ENCODE data around the gene RHOB. TPM values are rescaled to one million over a fixed set of nuclear protein-coding genes. Genes with fewer than 3 reads are reported as not detected.

Gene RHOB
- total and polyA plus RNA-seq, 4 donors: 82.6 to 634 (median 160) TPM

DNA sequence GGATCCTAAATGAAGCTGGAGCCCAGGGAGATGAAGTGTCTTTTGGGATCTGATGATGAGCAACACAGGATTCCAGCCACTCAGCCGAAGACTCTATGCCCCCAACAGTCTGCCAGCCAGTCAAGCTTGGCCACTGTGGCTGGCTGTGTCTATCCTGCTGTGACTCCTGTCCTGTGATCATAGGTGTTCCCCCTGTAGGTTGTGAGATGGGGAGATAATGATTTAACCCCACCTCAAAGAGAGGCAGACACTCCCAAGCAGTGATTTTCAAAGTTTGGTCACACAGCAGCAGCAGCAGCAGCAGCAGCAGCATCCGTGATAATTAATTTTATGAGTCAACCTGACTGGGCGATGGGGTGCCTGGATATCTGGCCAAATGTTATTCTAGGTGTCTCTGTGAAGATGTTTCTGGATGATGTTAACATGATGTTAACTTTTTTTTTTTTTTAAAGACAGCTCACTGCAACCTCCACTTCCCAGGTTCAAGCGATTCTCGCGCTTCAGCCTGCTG is 21.4 kb upstream of the RHOB start:
- Histone ChIP-seq H3K9ac (ENCODE audit: low read depth in 1 of 2, low read length in 2 of 2) (no peak overlapping the region), H3K27ac (ENCODE audit: low read depth in 1 of 2, low read length in 2 of 2) (no peak overlapping the region), H3K36me3 (ENCODE audit: control insufficient read depth in 4 of 4, insufficient read depth in 3 of 4, low read depth in 1 of 4, low read length in 3 of 4) (no peaks in the 10 kb centered on the region), H3K27me3 (ENCODE audit: control insufficient read depth in 4 of 4, insufficient read depth in 4 of 4, low read length in 3 of 4) (no peaks in the 10 kb centered on the region), H3K4me1 (ENCODE audit: control insufficient read depth in 4 of 4, insufficient read depth in 4 of 4, low read length in 3 of 4) (peaks cover 9 to 22% (median 16%) of the 10 kb centered on the region in 4 donors), H3K9me3 (ENCODE audit: control insufficient read depth in 4 of 4, low read length in 3 of 4) (no peaks in the 10 kb centered on the region), H3K4me3 (ENCODE audit: low read depth in 1 of 3, low read length in 3 of 3) (no peak overlapping the region)
- TF ChIP-seq ATF3 (IDR thresholded peaks at IDR 0.05): no peak
- no peak for TF ChIP-seq RXRA (IDR thresholded peaks at IDR 0.05)
- no peak for TF ChIP-seq TAF1 (conservative IDR thresholded peaks at IDR 0.05)
- no peak for TF ChIP-seq HNF4A (conservative IDR thresholded peaks at IDR 0.05)
- TF ChIP-seq ZBTB33 (IDR thresholded peaks at IDR 0.05): no peak
- no peak for TF ChIP-seq MAX (IDR thresholded peaks at IDR 0.05)
- TF ChIP-seq, protein P1, sequence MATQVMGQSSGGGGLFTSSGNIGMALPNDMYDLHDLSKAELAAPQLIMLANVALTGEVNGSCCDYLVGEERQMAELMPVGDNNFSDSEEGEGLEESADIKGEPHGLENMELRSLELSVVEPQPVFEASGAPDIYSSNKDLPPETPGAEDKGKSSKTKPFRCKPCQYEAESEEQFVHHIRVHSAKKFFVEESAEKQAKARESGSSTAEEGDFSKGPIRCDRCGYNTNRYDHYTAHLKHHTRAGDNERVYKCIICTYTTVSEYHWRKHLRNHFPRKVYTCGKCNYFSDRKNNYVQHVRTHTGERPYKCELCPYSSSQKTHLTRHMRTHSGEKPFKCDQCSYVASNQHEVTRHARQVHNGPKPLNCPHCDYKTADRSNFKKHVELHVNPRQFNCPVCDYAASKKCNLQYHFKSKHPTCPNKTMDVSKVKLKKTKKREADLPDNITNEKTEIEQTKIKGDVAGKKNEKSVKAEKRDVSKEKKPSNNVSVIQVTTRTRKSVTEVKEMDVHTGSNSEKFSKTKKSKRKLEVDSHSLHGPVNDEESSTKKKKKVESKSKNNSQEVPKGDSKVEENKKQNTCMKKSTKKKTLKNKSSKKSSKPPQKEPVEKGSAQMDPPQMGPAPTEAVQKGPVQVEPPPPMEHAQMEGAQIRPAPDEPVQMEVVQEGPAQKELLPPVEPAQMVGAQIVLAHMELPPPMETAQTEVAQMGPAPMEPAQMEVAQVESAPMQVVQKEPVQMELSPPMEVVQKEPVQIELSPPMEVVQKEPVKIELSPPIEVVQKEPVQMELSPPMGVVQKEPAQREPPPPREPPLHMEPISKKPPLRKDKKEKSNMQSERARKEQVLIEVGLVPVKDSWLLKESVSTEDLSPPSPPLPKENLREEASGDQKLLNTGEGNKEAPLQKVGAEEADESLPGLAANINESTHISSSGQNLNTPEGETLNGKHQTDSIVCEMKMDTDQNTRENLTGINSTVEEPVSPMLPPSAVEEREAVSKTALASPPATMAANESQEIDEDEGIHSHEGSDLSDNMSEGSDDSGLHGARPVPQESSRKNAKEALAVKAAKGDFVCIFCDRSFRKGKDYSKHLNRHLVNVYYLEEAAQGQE (IDR thresholded peaks at IDR 0.05): no peak
- no peak for TF ChIP-seq RAD21 (IDR thresholded peaks at IDR 0.05)
- no peak for TF ChIP-seq YY1 (IDR thresholded peaks at IDR 0.05)
- TF ChIP-seq, protein P2, sequence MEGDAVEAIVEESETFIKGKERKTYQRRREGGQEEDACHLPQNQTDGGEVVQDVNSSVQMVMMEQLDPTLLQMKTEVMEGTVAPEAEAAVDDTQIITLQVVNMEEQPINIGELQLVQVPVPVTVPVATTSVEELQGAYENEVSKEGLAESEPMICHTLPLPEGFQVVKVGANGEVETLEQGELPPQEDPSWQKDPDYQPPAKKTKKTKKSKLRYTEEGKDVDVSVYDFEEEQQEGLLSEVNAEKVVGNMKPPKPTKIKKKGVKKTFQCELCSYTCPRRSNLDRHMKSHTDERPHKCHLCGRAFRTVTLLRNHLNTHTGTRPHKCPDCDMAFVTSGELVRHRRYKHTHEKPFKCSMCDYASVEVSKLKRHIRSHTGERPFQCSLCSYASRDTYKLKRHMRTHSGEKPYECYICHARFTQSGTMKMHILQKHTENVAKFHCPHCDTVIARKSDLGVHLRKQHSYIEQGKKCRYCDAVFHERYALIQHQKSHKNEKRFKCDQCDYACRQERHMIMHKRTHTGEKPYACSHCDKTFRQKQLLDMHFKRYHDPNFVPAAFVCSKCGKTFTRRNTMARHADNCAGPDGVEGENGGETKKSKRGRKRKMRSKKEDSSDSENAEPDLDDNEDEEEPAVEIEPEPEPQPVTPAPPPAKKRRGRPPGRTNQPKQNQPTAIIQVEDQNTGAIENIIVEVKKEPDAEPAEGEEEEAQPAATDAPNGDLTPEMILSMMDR (IDR thresholded peaks at IDR 0.05; ENCODE audit: low read depth, low read length, missing input control): no peak
- no peak for TF ChIP-seq JUND (IDR thresholded peaks at IDR 0.05)
- no peak for TF ChIP-seq EGR1 (IDR thresholded peaks at IDR 0.05; ENCODE audit: low read depth in 2 of 2)
- no peak for TF ChIP-seq HNF4G (IDR thresholded peaks at IDR 0.05)
- WGBS: 95% methylated on average over 6 of the region's 6 CpGs
- DNase-seq (ENCODE audit: low spot score): no peak

- 98% methylated on average over 2 of the region's 2 CpGs for WGBS
- no peaks in the 10 kb centered on the region for H3K36me3 ChIP-seq (ENCODE audit: control insufficient read depth in 4 of 4, insufficient read depth in 3 of 4, low read depth in 1 of 4, low read length in 3 of 4)
- DNase-seq (ENCODE audit: low spot score): no peak
- H3K9ac ChIP-seq (ENCODE audit: low read depth in 1 of 2, low read length in 2 of 2): no peak overlapping the region
- H3K27me3 ChIP-seq (ENCODE audit: control insufficient read depth in 4 of 4, insufficient read depth in 4 of 4, low read length in 3 of 4): no peaks in the 10 kb centered on the region
- no peak overlapping the region for H3K4me3 ChIP-seq (ENCODE audit: low read depth in 1 of 3, low read length in 3 of 3)
- peaks cover 7 to 22% (median 16%) of the 10 kb centered on the region in 4 donors for H3K4me1 ChIP-seq (ENCODE audit: control insufficient read depth in 4 of 4, insufficient read depth in 4 of 4, low read length in 3 of 4)
- H3K27ac ChIP-seq (ENCODE audit: low read depth in 1 of 2, low read length in 2 of 2): no peak overlapping the region
- no peaks in the 10 kb centered on the region for H3K9me3 ChIP-seq (ENCODE audit: control insufficient read depth in 4 of 4, low read length in 3 of 4)
- TF ChIP-seq SP1 (IDR thresholded peaks at IDR 0.05) (no peak), JUND (IDR thresholded peaks at IDR 0.05) (no peak), GABPA (IDR thresholded peaks at IDR 0.05 in 1 of 2, conservative IDR thresholded peaks at IDR 0.05 in 1 of 2) (no peak), RAD21 (IDR thresholded peaks at IDR 0.05) (no peak), ZBTB33 (IDR thresholded peaks at IDR 0.05) (no peak), RXRA (IDR thresholded peaks at IDR 0.05) (no peak), FOXA1 (IDR thresholded peaks at IDR 0.05) (no peak), NR2F2 (IDR thresholded peaks at IDR 0.05) (no peak), YY1 (IDR thresholded peaks at IDR 0.05) (no peak), TAF1 (conservative IDR thresholded peaks at IDR 0.05) (no peak), ATF3 (IDR thresholded peaks at IDR 0.05) (no peak)
- TF ChIP-seq, protein P2 (IDR thresholded peaks at IDR 0.05; ENCODE audit: low read depth, low read length, missing input control): no peak
Observed at GRCh38 chr2:20425884-20426283, 21.0 kb upstream of the RHOB start.

Measured in liver (tissue), 9 donors.